HepG2 (cell line): Measurements from ENCODE around the gene PPP4C. TPM values are rescaled to one million over a fixed set of nuclear protein-coding genes. Genes with fewer than 3 reads are reported as not detected.

Experiments
- CTCF ChIP-seq: sonication (generic); formaldehyde crosslinking; IDR thresholded peaks from 2 replicates; pipeline ENCODE4 v1.5.0; 2020; ENCODE audit warnings: mild to moderate bottlenecking, missing genetic modification reagents, moderate library complexity
- EEA1 ChIP-seq: sonication (generic); formaldehyde crosslinking; IDR thresholded peaks from 2 replicates; pipeline ENCODE4 v1.5.1; 2020; ENCODE audit warnings: mild to moderate bottlenecking, missing genetic modification reagents, borderline replicate concordance
- FOXA3 ChIP-seq: IDR thresholded peaks from 2 replicates; pipeline ENCODE4 v1.6.1; 2016; ENCODE audit warnings: missing genetic modification reagents, missing compliant biosample characterization
- FOXC1 ChIP-seq: sonication (generic); formaldehyde crosslinking; IDR thresholded peaks from 2 replicates; pipeline ENCODE4 v1.8.0; 2022; ENCODE audit warnings: mild to moderate bottlenecking, missing genetic modification reagents, borderline replicate concordance
- GLI4 ChIP-seq: sonication (generic); formaldehyde crosslinking; IDR thresholded peaks from 2 replicates; pipeline ENCODE4 v1.5.1; 2020; ENCODE audit warnings: missing genetic modification reagents, mild to moderate bottlenecking, moderate library complexity, borderline replicate concordance
- KMT2B ChIP-seq: IDR thresholded peaks from 2 replicates; pipeline ENCODE4 v1.6.1; 2016; ENCODE audit warnings: missing genetic modification reagents, missing compliant biosample characterization
- MAX ChIP-seq: IDR thresholded peaks from 2 replicates; pipeline ENCODE4 v1.6.1; 2012; ENCODE audit warnings: inconsistent platforms
- PCBP2 ChIP-seq: fragments of 200-400 bp; formaldehyde crosslinking; optimal IDR thresholded peaks from 2 replicates; pipeline ENCODE3; 2018; ENCODE audit warnings: low read length, low read depth; ENCODE audit not compliant: poor library complexity, severe bottlenecking
- SRY ChIP-seq: sonication (generic); formaldehyde crosslinking; IDR thresholded peaks from 2 replicates; pipeline ENCODE4 v1.8.0; 2022; ENCODE audit warnings: mild to moderate bottlenecking, missing genetic modification reagents
- TRIM22 ChIP-seq: fragments of 450-650 bp; IDR thresholded peaks from 2 replicates; pipeline ENCODE4 v1.6.1; 2017
- ZFP62 ChIP-seq: sonication (generic); formaldehyde crosslinking; IDR thresholded peaks from 2 replicates; pipeline ENCODE4 v1.4.0; 2020; ENCODE audit warnings: missing genetic modification reagents
- ZKSCAN5 ChIP-seq: sonication (generic); formaldehyde crosslinking; IDR thresholded peaks from 2 replicates; pipeline ENCODE4 v1.5.1; 2020; ENCODE audit warnings: mild to moderate bottlenecking, missing genetic modification reagents
- ZNF121 ChIP-seq: sonication (generic); formaldehyde crosslinking; IDR thresholded peaks from 2 replicates; pipeline ENCODE4 v1.5.0; 2020; ENCODE audit warnings: mild to moderate bottlenecking, missing genetic modification reagents
- ZNF30 ChIP-seq: sonication (generic); formaldehyde crosslinking; IDR thresholded peaks from 2 replicates; pipeline ENCODE4 v1.5.0; 2020; ENCODE audit warnings: mild to moderate bottlenecking, missing genetic modification reagents
- ZNF564 ChIP-seq: sonication (generic); formaldehyde crosslinking; IDR thresholded peaks from 2 replicates; pipeline ENCODE4 v1.8.1; 2023; ENCODE audit warnings: mild to moderate bottlenecking, missing genetic modification reagents
- ZNF619 ChIP-seq: sonication (generic); formaldehyde crosslinking; IDR thresholded peaks from 2 replicates; pipeline ENCODE4 v1.4.0; 2020; ENCODE audit warnings: mild to moderate bottlenecking, missing genetic modification reagents
- ZNF777 ChIP-seq: sonication (generic); formaldehyde crosslinking; IDR thresholded peaks from 2 replicates; pipeline ENCODE4 v1.4.0; 2020; ENCODE audit warnings: missing genetic modification reagents
- ZNF782 ChIP-seq: sonication (generic); formaldehyde crosslinking; IDR thresholded peaks from 2 replicates; pipeline ENCODE4 v1.4.0; 2020; ENCODE audit warnings: missing genetic modification reagents, mild to moderate bottlenecking, borderline replicate concordance
- polyA plus RNA-seq, 8 experiments: library from polyadenylated mRNA; depleted of rRNA in 3 of 8; stranded (reverse) in 7 of 8; unstranded in 1 of 8; fragments of >200 nt; fragmentation: Illumina TruSeq in 4 of 8; extraction: Trizol in 4 of 8; gene quantifications; 2 replicates each; pipeline versions ENCODE4 v1.2.1 to v1.2.3, GENCODE V29; 2011 to 2016; ENCODE audit warnings: low read depth in 4 of 8, missing spikeins in 1 of 8, mixed read lengths in 1 of 8; ENCODE audit not compliant: insufficient read depth in 1 of 8
- total RNA-seq, 5 experiments: library from RNA; depleted of rRNA; stranded (reverse); fragments of >200 nt; fragmentation: Illumina TruSeq; extraction: Trizol; gene quantifications; 2 replicates each; pipeline ENCODE4 v1.2.3, GENCODE V29; 2016; ENCODE audit warnings: low read depth in 1 of 5
- TF ChIP-seq, protein P1 (sequence below): sonication (generic); formaldehyde crosslinking; IDR thresholded peaks from 2 replicates; pipeline ENCODE4 v1.5.0; 2020; ENCODE audit warnings: mild to moderate bottlenecking, missing genetic modification reagents, borderline replicate concordance
- TF ChIP-seq, protein P2 (sequence below): sonication (generic); formaldehyde crosslinking; IDR thresholded peaks from 2 replicates; pipeline ENCODE4 v1.8.0; 2022; ENCODE audit warnings: mild to moderate bottlenecking, missing genetic modification reagents

The PPP4C gene
- total and polyA plus RNA-seq, 2 of the 13 experiments (the other 11 are each of a cell fraction or from before 2014, with no cell fraction given): 176 to 220 TPM

GRCh38 chr16:30063893-30064728, 11.7 kb upstream of the PPP4C start (continued):
- TF ChIP-seq, protein P1, sequence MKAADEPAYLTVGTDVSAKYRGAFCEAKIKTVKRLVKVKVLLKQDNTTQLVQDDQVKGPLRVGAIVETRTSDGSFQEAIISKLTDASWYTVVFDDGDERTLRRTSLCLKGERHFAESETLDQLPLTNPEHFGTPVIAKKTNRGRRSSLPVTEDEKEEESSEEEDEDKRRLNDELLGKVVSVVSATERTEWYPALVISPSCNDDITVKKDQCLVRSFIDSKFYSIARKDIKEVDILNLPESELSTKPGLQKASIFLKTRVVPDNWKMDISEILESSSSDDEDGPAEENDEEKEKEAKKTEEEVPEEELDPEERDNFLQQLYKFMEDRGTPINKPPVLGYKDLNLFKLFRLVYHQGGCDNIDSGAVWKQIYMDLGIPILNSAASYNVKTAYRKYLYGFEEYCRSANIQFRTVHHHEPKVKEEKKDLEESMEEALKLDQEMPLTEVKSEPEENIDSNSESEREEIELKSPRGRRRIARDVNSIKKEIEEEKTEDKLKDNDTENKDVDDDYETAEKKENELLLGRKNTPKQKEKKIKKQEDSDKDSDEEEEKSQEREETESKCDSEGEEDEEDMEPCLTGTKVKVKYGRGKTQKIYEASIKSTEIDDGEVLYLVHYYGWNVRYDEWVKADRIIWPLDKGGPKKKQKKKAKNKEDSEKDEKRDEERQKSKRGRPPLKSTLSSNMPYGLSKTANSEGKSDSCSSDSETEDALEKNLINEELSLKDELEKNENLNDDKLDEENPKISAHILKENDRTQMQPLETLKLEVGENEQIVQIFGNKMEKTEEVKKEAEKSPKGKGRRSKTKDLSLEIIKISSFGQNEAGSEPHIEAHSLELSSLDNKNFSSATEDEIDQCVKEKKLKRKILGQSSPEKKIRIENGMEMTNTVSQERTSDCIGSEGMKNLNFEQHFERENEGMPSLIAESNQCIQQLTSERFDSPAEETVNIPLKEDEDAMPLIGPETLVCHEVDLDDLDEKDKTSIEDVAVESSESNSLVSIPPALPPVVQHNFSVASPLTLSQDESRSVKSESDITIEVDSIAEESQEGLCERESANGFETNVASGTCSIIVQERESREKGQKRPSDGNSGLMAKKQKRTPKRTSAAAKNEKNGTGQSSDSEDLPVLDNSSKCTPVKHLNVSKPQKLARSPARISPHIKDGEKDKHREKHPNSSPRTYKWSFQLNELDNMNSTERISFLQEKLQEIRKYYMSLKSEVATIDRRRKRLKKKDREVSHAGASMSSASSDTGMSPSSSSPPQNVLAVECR: peak; percentile 70; the same call in 1 of the 2 replicates
- TF ChIP-seq EEA1 (CRISPR knock-in tag): peak; percentile 1; the same call in 1 of the 2 replicates
- TF ChIP-seq ZKSCAN5 (CRISPR knock-in tag): peak; percentile 68; the same call in 1 of the 2 replicates
- TF ChIP-seq FOXA3 (CRISPR knock-in tag): no peak; the same call in 1 of the 2 replicates
- peak; percentile 27; the same call in 1 of the 2 replicates for TF ChIP-seq ZNF782 (CRISPR knock-in tag)
- TF ChIP-seq ZFP62 (CRISPR knock-in tag): no peak
- peak; percentile 89 for TF ChIP-seq CTCF (CRISPR knock-in tag)
- TF ChIP-seq ZNF777 (CRISPR knock-in tag): peak; percentile 85
- peak; percentile 83 for TF ChIP-seq ZNF564 (CRISPR knock-in tag)
- TF ChIP-seq PCBP2: no peak
- TF ChIP-seq ZNF619 (CRISPR knock-in tag): peak; percentile 84
- no peak for TF ChIP-seq ZNF30 (CRISPR knock-in tag)
- TF ChIP-seq TRIM22: no peak
- TF ChIP-seq MAX: peak; percentile 72; the same call in 1 of the 2 replicates
- TF ChIP-seq ZNF121 (CRISPR knock-in tag): no peak
- TF ChIP-seq, protein P2, sequence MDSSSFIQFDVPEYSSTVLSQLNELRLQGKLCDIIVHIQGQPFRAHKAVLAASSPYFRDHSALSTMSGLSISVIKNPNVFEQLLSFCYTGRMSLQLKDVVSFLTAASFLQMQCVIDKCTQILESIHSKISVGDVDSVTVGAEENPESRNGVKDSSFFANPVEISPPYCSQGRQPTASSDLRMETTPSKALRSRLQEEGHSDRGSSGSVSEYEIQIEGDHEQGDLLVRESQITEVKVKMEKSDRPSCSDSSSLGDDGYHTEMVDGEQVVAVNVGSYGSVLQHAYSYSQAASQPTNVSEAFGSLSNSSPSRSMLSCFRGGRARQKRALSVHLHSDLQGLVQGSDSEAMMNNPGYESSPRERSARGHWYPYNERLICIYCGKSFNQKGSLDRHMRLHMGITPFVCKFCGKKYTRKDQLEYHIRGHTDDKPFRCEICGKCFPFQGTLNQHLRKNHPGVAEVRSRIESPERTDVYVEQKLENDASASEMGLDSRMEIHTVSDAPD: peak; percentile 81; the same call in 1 of the 2 replicates
- 0 out of 2 replicates have a peak, but pooled peaks have one; percentile 2 for TF ChIP-seq GLI4
- TF ChIP-seq FOXC1: no peak; the same call in 1 of the 2 replicates
- no peak; the same call in none of the 2 replicates for TF ChIP-seq KMT2B (CRISPR knock-in tag)
- TF ChIP-seq SRY (CRISPR knock-in tag): no peak
